Measurements from ENCODE around the gene LHPP. TPM values are rescaled to one million over a fixed set of nuclear protein-coding genes. Genes with fewer than 3 reads are reported as not detected.

Gene LHPP
- polyA plus RNA-seq, 5 donors, result 11.4 to 17.7 (median 13.0) TPM

DNA sequence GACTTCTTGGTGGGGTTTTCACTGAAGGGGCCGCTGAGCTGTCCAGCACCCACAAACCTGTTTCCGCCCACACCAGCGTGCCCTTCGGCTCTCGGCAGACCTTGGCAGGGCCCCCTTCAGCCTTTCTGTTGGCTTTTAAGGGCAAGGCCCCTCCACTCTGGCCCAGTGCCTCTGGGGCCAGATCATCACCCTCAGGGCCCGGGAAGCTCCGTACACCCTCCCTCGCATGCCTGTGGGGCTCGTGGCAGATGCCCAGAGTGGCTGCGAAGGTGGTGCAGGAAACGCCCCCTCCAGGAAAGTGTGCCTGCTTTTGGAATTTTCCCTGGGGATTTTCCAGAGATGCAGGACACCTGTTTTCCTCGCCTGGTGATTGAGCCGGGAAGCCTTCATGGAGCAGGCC is 7.0 kb downstream of the LHPP start:
- no peak for DNase-seq

DNA sequence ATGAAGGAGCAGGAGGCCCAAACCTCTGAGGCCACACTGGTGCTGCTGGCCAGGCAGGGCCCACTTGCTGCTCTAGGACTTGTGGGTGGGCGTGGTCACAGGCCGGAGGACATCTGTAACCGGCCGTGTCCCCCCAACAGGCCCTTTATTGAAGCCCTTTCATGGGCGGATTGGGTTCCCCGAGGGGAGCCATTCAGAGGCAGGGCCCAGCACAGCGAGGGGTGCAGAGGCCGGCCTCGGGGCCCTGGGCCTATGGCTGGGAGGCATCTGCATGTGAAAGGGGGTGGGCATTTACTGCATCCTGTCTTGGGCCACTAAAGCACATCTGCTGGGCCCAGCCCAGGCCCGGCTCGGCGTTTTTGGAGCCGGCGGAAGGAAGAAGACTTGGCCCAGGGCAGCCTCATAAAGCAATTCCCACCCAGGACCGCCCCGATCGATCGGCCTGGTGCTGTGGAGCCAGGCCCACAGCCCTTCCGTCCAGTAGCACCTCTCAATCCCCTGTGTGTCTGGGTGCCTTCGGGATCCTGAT is 8.4 kb downstream of the LHPP start:
- DNase-seq, result no peak

GRCh38 chr10:124470544-124471434 is 9.2 kb downstream of the LHPP start:
- DNase-seq, result no peak

DNA sequence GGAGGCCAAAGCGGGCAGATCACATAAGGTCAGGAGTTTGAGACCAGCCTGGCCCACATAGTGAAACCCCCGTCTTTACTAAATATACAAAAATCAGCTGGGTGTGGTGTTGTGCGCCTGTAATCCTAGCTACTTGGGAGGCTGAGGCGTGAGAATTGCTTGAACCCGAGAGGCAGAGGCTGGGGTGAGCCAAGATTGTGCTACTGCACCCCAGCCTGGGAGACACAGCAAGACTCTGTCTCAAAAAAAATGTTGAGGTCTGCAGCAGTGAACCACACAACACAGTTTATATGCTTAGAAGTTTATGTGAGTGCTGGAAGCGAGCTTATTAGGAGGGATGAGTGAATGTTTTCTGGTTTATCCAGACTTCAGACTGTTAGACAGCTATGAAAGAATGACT is 10.4 kb downstream of the LHPP start:
- no peak for DNase-seq

DNA sequence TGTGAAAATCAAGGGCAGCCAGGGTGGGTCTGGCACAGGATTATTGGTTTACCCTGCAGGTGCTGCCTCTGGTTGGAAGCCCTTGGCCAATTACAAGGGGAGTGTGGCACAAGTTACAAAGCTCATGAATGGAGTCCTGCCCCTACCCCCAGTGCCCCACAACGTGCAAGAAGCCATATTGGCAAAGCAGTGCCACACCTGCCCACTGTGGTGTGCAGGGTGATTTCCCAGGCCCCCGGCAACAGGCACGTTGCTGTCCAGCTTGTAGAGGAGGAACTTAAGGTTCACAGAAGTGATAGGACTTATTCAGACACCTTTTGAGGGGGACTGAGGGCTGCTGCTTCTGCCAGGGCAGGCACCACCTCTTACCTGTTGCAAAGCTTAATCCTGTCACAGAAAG is 11.4 kb downstream of the LHPP start:
- DNase-seq, result no peak

DNA sequence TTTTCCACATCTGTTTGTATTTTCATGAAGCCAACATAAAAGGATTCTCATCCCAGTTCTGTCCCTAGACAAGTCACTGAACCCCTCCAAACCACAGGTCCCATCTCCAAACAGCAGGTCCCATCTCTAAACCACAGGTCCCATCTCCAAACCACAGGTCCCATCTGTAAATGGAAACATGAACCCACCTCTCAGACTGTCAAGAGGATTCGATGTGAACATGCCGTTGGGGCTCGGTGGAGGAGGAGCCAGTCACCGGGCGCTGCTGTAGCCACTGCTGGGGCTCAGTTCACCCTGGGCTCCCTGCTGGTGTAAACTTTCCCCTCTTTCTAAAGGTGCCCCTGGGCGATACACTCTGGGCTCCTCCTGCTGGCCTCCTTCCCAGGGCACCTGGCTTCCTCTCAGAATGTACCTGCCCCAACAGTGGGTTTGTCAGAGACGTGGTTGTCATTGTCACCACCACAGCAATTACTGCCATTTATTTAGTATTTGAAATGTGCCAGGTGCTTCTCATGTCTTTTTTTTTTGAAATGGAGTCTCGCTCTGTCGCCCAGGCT is 13.0 kb downstream of the LHPP start:
- no peak for DNase-seq

DNA sequence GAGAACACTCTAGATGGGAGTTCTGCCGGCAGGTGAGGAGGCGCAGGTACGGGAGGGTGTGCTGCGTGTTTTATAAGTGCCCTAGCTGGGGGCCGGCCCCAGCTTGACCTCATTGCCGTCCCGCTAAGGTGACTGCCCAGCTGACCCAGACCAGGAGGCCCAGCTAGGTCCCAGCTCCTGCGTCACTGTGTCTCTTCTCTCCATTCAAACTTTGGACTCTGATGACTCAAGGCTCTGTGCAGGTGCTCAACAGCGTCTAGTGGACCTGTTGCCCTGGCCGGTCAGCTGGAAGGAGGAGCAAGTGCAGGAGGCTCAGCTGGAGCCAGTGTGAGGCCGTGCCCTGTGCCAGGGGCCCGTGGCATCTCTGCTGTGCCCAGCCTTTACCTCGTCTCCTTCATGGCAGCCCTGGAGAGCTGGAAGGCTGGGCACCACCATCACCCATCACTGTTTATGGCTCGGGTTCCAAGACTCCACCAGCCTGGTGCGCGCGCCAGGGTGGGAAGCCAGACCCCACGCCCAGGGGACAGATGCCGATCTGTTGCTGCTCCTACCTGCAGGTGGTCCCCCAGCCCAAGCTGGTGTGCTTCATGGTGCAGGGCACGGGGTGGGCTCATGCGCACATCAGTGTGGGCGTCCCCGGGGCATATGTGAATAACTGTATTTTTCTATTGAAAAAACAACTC is 14.6 kb downstream of the LHPP start:
- DNase-seq, result no peak

- DNase-seq, result no peak
Measured at GRCh38 chr10:124477614-124478363, 16.2 kb downstream of the LHPP start.

GRCh38 chr10:124478515-124478914 is 16.9 kb downstream of the LHPP start:
- DNase-seq, result no peak

- no peak for DNase-seq
Measured at GRCh38 chr10:124480860-124481259, 19.2 kb downstream of the LHPP start.

DNA sequence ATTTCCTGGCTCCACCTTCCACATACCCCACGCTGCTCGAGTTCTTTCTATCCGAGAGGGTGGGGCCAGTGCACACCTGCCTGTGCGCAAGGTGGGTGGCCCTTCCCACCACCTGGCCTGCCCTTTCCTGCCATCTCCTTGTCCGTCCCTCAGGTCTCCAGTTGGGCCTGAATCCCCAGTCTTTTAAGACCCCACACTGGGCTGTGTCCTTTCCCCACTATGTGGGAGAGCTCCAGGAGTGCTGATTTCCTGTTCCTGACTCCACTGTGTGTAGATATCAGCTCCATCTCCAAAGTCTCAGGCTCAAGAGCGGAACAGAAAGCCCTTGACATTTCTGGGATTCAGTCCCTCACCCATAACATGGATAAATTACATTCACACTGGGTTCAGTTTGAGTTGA is 20.1 kb downstream of the LHPP start:
- DNase-seq, result no peak

DNA sequence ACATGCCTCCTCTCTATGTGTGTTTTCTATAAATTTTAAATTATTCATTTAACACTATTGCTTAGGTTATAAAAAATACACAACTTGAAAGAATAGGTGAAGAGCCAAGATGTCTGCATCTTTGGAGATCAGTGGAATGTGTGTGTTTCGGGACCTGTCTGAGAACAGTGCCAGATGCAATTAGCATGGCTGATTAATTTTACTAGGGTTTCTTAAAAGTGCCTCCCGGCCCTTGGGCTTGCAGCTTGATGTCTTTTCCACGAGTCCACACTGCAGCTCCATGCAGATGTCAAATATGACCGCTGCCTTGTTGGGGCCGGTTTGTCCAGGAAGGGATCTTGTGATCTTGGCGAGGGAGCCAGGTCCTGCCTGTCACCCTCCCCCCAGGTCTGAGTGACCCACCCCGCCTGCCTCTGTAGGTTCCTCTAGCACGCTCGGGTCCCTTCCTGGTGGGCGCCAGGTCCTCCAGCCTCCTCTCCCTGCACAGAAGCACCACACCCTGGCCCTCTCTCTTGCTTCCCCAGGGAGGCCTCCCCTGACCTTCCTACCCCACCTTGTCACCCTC is 20.7 kb downstream of the LHPP start:
- no peak for DNase-seq

- DNase-seq, result no peak
Measured at GRCh38 chr10:124482876-124483275, 21.3 kb downstream of the LHPP start.

DNA sequence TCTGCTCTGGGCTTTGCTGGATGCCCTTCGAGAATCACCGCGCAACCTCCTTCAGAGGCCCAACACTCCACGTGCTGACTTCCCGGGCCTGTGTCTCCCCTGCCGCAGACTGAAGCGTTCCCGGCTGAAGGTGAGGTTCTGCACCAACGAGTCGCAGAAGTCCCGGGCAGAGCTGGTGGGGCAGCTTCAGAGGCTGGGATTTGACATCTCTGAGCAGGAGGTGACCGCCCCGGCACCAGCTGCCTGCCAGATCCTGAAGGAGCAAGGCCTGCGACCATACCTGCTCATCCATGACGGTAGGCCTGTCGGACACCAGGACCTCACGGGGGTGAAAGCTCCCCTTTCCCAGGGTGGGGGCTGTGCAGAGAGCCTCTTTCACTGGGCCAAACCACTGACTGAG is 22.4 kb downstream of the LHPP start:
- no peak for DNase-seq

DNA sequence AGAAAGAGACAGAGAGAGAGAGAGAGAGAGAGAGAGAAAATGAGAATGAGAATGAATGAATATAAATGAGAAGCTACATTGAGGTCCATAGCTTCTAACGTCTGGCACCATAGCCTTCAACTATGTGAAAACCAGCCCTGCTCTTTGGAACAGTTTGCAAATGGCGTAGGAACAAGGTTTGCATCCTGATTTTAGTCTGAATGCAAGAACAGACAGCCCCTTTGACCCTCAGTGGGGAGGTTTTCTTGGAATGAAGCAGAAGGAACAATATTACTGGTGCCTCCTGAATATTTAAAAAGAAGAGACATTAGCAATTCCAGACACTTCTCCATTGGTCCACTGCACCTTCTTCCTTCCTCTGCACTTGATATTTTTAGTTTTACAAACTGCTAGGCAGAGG is 23.0 kb downstream of the LHPP start:
- DNase-seq, result no peak

DNA sequence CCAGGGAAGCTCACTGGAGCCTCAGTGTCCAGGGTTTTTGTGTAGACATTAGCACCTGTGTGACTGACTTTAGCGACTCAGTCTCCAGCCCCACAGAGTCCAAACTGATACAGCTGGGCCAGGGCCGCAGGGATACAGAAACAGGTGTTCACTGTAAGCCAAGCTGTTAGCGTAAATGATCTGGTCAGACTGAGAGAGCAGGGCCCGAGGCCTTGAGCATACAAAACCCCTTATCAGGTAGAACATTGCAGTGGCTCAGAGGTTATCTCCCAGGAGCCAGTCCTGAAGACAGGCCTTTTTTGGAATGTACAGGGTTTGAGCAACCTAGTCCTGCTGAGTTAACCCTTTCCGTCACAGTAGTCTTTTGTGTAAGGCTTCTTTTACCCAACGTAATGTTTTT is 25.0 kb downstream of the LHPP start:
- DNase-seq, result no peak

GRCh38 chr10:124491105-124491504 is 29.5 kb downstream of the LHPP start:
- DNase-seq, result no peak

DNA sequence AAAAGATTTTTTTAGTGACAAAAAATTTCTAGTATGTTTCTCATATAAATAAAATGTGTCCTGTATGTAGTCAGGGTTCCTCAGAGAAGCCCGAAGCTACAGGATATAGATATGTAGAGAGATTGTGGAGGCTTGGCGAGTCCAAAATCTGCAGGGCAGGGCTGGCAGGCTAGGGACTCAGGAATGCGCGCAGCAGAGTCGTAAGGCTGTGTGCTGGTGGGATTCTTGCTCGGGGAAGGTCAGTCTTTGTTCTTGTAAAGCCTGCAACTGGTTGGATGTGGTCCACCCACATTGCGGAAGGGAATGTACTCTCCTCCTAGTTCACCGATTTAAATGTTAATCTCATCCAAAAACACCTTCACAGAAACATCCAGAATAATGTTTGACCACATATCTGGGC is 30.6 kb downstream of the LHPP start:
- DNase-seq, result no peak

DNA sequence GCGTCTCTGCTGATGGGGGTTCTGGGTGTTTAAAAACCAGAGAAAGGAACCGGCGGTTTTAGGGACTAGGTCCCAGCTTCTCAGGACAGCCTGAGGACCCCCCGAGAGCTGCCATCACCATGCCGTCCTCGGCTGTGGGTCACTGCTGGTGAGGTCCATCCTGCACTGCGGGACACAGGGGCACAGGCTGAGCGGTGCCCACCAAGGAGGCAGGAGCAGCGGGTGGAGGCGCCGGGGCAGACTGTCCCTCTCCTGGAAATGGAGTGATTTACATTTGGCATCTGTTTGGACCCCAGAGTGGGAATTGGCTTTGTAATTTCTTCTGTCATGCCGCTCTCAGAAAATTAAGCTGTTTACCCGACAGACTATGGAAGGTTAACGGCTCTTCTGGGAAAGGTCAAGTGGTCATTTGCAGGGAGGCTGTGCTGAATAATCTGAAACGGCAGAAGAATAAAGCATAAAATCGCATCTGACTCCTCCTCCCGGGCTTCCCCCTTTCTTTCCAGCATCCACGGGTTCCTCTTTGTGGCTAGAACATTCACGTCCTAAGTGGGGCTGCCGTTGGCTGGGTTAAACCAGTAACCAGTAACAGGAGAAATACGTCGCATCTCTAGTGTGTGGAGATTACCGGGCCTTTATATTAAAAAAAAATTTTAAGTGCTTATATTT is 31.7 kb downstream of the LHPP start:
- DNase-seq, result no peak

DNA sequence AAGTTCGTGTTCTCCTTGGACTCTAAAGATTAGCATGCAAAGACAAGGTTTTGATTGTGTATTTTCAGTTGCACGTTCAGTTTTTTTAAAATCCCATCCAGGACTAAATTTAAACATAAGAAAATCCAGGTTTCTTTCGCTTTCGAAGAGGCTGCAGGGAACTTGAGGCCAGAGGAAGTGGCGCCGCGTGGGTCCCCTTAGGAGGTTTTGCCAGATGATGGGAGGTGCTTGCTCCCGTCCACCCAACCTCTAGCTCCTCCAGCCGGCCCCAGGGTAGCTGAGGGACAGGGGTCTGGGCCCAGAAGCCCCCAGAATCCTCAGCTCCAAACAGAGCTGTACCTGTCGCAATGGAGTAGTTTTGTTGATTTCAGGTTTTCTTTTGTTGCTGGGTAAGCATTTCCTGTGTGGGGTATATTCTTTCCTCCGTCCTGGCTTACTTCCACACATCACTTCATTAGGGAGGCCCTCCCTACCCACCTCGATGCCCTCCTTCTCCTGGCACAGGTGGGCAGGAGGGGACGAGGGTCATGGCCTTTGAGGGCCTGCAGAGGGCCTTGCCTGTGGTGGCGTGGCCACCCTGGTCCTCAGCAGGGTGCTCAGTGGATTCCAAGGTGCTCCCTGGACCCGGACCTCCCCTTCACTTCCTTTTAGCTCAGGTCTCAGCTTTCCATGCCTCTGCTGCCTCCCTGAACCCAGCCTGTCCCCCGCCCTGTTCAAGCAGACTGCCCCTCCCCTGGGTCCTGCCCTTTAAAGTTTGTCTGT is 32.6 kb downstream of the LHPP start:
- DNase-seq, result no peak
